Trophoblast cell (in vitro differentiated cells and primary cell): ENCODE results near the gene AKAP7.
A peak's percentile ranks its signal among the peaks of the same experiment; 100 is the strongest.

Experiments used
- DNase-seq, 2 donors: peaks; one replicate each; pipeline ENCODE4 v3.0.0-alpha.2; 2016
- H2AFZ ChIP-seq: 2 replicates; pipeline ENCODE4 v1.6.1; 2013; ENCODE audit warnings: low read length, moderate library complexity, mild to moderate bottlenecking; ENCODE audit not compliant: insufficient read depth, poor library complexity
- H2AK5ac ChIP-seq: 2 replicates; pipeline ENCODE4 v1.6.1; 2013; ENCODE audit warnings: mild to moderate bottlenecking, low read length
- H2BK120ac ChIP-seq: 2 replicates; pipeline ENCODE4 v1.6.1; 2013; ENCODE audit warnings: low read length, mild to moderate bottlenecking, moderate library complexity; ENCODE audit not compliant: insufficient read depth, poor library complexity
- H2BK12ac ChIP-seq: 2 replicates; pipeline ENCODE4 v1.6.1; 2013; ENCODE audit warnings: mild to moderate bottlenecking, low read length, moderate library complexity
- H2BK5ac ChIP-seq: 2 replicates; pipeline ENCODE4 v1.6.1; 2013; ENCODE audit warnings: low read length, low read depth, moderate library complexity, mild to moderate bottlenecking; ENCODE audit not compliant: poor library complexity
- H3K14ac ChIP-seq: 2 replicates; pipeline ENCODE4 v1.6.1; 2013; ENCODE audit warnings: mild to moderate bottlenecking, low read length
- H3K18ac ChIP-seq: 2 replicates; pipeline ENCODE4 v1.6.1; 2013; ENCODE audit warnings: mild to moderate bottlenecking, low read length
- H3K23ac ChIP-seq: 2 replicates; pipeline ENCODE4 v1.6.1; 2013; ENCODE audit warnings: low read length
- H3K27ac ChIP-seq: 2 replicates; pipeline ENCODE4 v1.5.1; 2013; ENCODE audit warnings: low read depth, mild to moderate bottlenecking, inconsistent platforms, low read length, moderate library complexity
- H3K27me3 ChIP-seq: 2 replicates; pipeline ENCODE4 v1.6.1; 2013; ENCODE audit warnings: inconsistent platforms, mild to moderate bottlenecking, low read length, moderate library complexity; ENCODE audit not compliant: insufficient read depth
- H3K36me3 ChIP-seq, 2 experiments: 1 replicate in 1 of 2; 2 replicates in 1 of 2; pipeline ENCODE4 v1.6.1; 2013; ENCODE audit warnings: low read length in 2 of 2, mild to moderate bottlenecking in 2 of 2, moderate library complexity in 1 of 2; ENCODE audit not compliant: insufficient read depth in 2 of 2, control insufficient read depth in 1 of 2
- H3K4ac ChIP-seq: 2 replicates; pipeline ENCODE4 v1.6.1; 2013; ENCODE audit warnings: low read depth, mild to moderate bottlenecking, low read length, moderate library complexity
- H3K4me1 ChIP-seq, 2 experiments: 1 replicate in 1 of 2; 2 replicates in 1 of 2; pipeline ENCODE4 v1.6.1; 2013; ENCODE audit warnings: low read length in 2 of 2, mild to moderate bottlenecking in 2 of 2, moderate library complexity in 1 of 2; ENCODE audit not compliant: insufficient read depth in 2 of 2, control insufficient read depth in 1 of 2
- H3K4me2 ChIP-seq: 2 replicates; pipeline ENCODE4 v1.6.1; 2013; ENCODE audit warnings: inconsistent platforms, mild to moderate bottlenecking, low read length, moderate library complexity
- H3K4me3 ChIP-seq: 2 replicates; pipeline ENCODE4 v1.5.1; 2013; ENCODE audit warnings: mild to moderate bottlenecking, low read depth, low read length, inconsistent platforms
- H3K79me1 ChIP-seq: one replicate; pipeline ENCODE4 v1.6.1; 2013; ENCODE audit warnings: low read length
- H3K79me2 ChIP-seq: 2 replicates; pipeline ENCODE4 v1.6.1; 2013; ENCODE audit warnings: low read length, mild to moderate bottlenecking; ENCODE audit not compliant: control insufficient read depth, insufficient read depth, poor library complexity
- H3K9ac ChIP-seq: 2 replicates; pipeline ENCODE4 v1.6.1; 2013; ENCODE audit warnings: mild to moderate bottlenecking, low read length
- H3K9me3 ChIP-seq: 2 replicates; pipeline ENCODE4 v1.6.1; 2013; ENCODE audit warnings: low read depth, mild to moderate bottlenecking, control low read depth, inconsistent platforms, low read length; ENCODE audit not compliant: insufficient read depth
- H4K12ac ChIP-seq: 2 replicates; pipeline ENCODE4 v1.6.1; 2013; ENCODE audit warnings: low read depth, mild to moderate bottlenecking, low read length, moderate library complexity
- H4K8ac ChIP-seq: 2 replicates; pipeline ENCODE4 v1.6.1; 2013; ENCODE audit warnings: low read depth, mild to moderate bottlenecking, low read length, moderate library complexity
- H4K91ac ChIP-seq: one replicate; pipeline ENCODE4 v1.6.1; 2013; ENCODE audit warnings: low read depth, mild to moderate bottlenecking, low read length, moderate library complexity
- WGBS: extraction: QIAGEN DNeasy Blood & Tissue Kit; methylation state at CpG from one replicate; pipeline ENCODE4 v1.1.7; 2013; ENCODE audit warnings: missing lambda C conversion rate; ENCODE audit not compliant: insufficient read length, insufficient coverage; ENCODE audit errors: extremely low coverage; 5-methylcytosine and 5-hydroxymethylcytosine counted together

Gene AKAP7

GRCh38 chr6:131164506-131164905 is 29.2 kb downstream of the AKAP7 start:
- Histone ChIP-seq H4K91ac (no peak overlapping the region), H2BK5ac (no peak overlapping the region), H2AK5ac (no peak overlapping the region)

DNA sequence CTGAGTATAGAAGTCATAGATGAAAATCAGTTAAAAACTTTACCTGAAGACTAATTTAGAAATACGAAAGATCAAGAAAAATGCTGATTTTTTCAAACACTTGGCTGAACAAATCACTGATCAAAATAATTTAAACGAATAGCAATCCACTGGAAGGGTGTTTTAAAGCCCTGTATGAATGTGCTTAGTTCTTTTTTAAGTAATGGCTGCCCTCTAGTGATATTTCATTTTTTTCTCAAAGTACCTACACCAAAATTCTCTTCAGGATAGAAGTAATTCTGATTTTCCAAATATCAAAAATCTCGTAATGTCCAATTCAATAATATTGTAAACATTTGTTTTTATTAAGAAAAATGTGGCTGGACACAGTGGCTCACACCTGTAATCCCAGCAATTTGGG is 32.5 kb downstream of the AKAP7 start:
- Histone ChIP-seq H2BK120ac (no peak overlapping the region), H2AK5ac (no peak overlapping the region), H3K9me3 (no peaks in the 10 kb centered on the region), H4K91ac (no peak overlapping the region), H3K27ac (no peak overlapping the region), H2BK5ac (no peak overlapping the region), H3K9ac (no peak overlapping the region), H3K18ac (no peak overlapping the region), H4K12ac (no peak overlapping the region), H3K4ac (no peak overlapping the region), H2AFZ (no peak overlapping the region), H4K8ac (no peak overlapping the region), H3K27me3 (no peaks in the 10 kb centered on the region), H3K14ac (no peak overlapping the region), H3K79me2 (no peaks in the 10 kb centered on the region), H3K79me1 (no peaks in the 10 kb centered on the region), H2BK12ac (no peak overlapping the region), H3K23ac (no peak overlapping the region), H3K4me2 (no peak overlapping the region), H3K4me1 (peaks cover 0 to 2% of the 10 kb centered on the region in 2 experiments), H3K4me3 (no peak overlapping the region), H3K36me3 (no peaks in the 10 kb centered on the region)
- DNase-seq, result no peak
- WGBS, result no CpG with 5 or more reads among the region's 3 CpGs

More at GRCh38 chr6:131164506-131164905, 29.2 kb downstream of the AKAP7 start:
- no peak overlapping the region for H4K8ac ChIP-seq
- no peaks in the 10 kb centered on the region for H3K79me1 ChIP-seq
- no peak overlapping the region for H3K18ac ChIP-seq
- H3K4me1 ChIP-seq, result peaks cover 0 to 2% of the 10 kb centered on the region in 2 experiments
- H3K4me2 ChIP-seq, result no peak overlapping the region
- H3K79me2 ChIP-seq, result no peaks in the 10 kb centered on the region
- no peaks in the 10 kb centered on the region for H3K27me3 ChIP-seq
- no peak overlapping the region for H2BK12ac ChIP-seq
- no peak overlapping the region for H3K27ac ChIP-seq
- no CpG with 5 or more reads among the region's 2 CpGs for WGBS
- H3K9me3 ChIP-seq, result no peaks in the 10 kb centered on the region
- no peak overlapping the region for H3K9ac ChIP-seq
- H3K14ac ChIP-seq, result no peak overlapping the region
- no peak overlapping the region for H3K4ac ChIP-seq
- no peak overlapping the region for H2BK120ac ChIP-seq
- peak in 1 of 2 donors; percentile 39 for DNase-seq
- H4K12ac ChIP-seq, result no peak overlapping the region
- H3K4me3 ChIP-seq, result no peak overlapping the region
- H3K23ac ChIP-seq, result no peak overlapping the region
- H2AFZ ChIP-seq, result no peak overlapping the region
- H3K36me3 ChIP-seq, result no peaks in the 10 kb centered on the region

DNA sequence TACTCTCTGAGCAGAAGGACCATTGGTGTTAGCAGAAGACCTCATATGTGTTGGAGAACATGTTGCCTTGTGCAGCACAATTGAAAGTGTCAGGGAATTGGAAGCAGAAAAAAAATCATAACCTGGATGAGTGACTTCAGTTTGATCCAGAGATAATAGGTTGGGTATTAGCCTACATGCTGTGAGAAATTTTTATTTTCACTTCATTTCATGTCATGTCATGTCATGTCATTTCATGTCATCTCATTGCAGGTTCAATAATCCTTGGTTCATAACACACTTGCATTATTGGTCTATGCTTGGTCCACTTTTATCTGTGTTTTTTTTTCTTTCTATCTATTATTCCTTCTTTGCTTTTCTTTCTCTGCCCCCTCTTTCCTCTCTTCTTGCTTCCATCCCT is 34.3 kb downstream of the AKAP7 start:
- no peaks in the 10 kb centered on the region for H3K9me3 ChIP-seq

GRCh38 chr6:131172222-131172621 is 37.0 kb downstream of the AKAP7 start:
- H3K4me1 ChIP-seq, result no peaks in the 10 kb centered on the region
- no peak overlapping the region for H2BK12ac ChIP-seq
- H2AFZ ChIP-seq, result no peak overlapping the region
- H3K4me2 ChIP-seq, result no peak overlapping the region
- no peak overlapping the region for H4K8ac ChIP-seq
- H3K36me3 ChIP-seq, result no peaks in the 10 kb centered on the region
- H3K4ac ChIP-seq, result no peak overlapping the region
- WGBS, result no CpG with 5 or more reads among the region's 1 CpG
- no peaks in the 10 kb centered on the region for H3K9me3 ChIP-seq
- H3K79me1 ChIP-seq, result no peaks in the 10 kb centered on the region
- no peak overlapping the region for H2BK120ac ChIP-seq
- H3K18ac ChIP-seq, result no peak overlapping the region
- no peak overlapping the region for H3K9ac ChIP-seq
- H2BK5ac ChIP-seq, result no peak overlapping the region
- peak; percentile 28 to 60 for DNase-seq
- H3K14ac ChIP-seq, result no peak overlapping the region
- H4K12ac ChIP-seq, result no peak overlapping the region
- no peaks in the 10 kb centered on the region for H3K79me2 ChIP-seq
- H3K27ac ChIP-seq, result no peak overlapping the region
- no peak overlapping the region for H2AK5ac ChIP-seq
- no peak overlapping the region for H3K4me3 ChIP-seq
- H3K27me3 ChIP-seq, result no peaks in the 10 kb centered on the region
- no peak overlapping the region for H4K91ac ChIP-seq
- no peak overlapping the region for H3K23ac ChIP-seq

More for the DNA sequence above, 34.3 kb downstream of the AKAP7 start:
- Histone ChIP-seq H4K91ac (no peak overlapping the region), H4K8ac (no peak overlapping the region), H3K27me3 (no peaks in the 10 kb centered on the region), H3K23ac (no peak overlapping the region), H3K14ac (no peak overlapping the region), H3K4me2 (no peak overlapping the region), H2BK5ac (no peak overlapping the region), H3K18ac (no peak overlapping the region), H3K27ac (no peak overlapping the region), H4K12ac (no peak overlapping the region), H3K79me1 (no peaks in the 10 kb centered on the region), H2BK120ac (no peak overlapping the region), H3K36me3 (no peaks in the 10 kb centered on the region), H3K79me2 (no peaks in the 10 kb centered on the region), H2BK12ac (no peak overlapping the region), H2AFZ (no peak overlapping the region), H3K4ac (no peak overlapping the region), H3K4me3 (no peak overlapping the region), H2AK5ac (no peak overlapping the region), H3K4me1 (no peaks in the 10 kb centered on the region), H3K9ac (no peak overlapping the region)
- DNase-seq, result no peak
